HepG2 (cell line): ENCODE data around the gene AP1M1. TPM values are rescaled to one million over a fixed set of nuclear protein-coding genes. Genes with fewer than 3 reads are reported as not detected.

Experiments used
- ATAC-seq: fragments of 200-7000 bp; cut with Tn5 transposase; 3 replicates; pipeline ENCODE4 v1.9.1; 2020; ENCODE audit warnings: mild to moderate bottlenecking, moderate library complexity
- BruUV-seq: library from RNA; stranded (reverse); fragments of 400-500 nt; replicated peaks from 2 replicates; lab custom pipeline; 2021; lab: Mats Ljungman, UMichigan
- CTCF ChIA-PET: fragments of 300-600 bp; formaldehyde crosslinking; extraction: SDS; loops from one replicate; lab custom pipeline; 2021; ENCODE audit warnings: low total read pairs, inconsistent platforms, low intra/inter-chr PET ratio; lab: Yijun Ruan, JAX
- POLR2A ChIA-PET: fragments of 350-600 bp; sonication (Branson Sonifier 250); formaldehyde crosslinking; loops from one replicate; lab custom pipeline; 2020; ENCODE audit warnings: antibody characterized with exemption, inconsistent platforms; lab: Yijun Ruan, JAX
- DNase-seq: peaks from one replicate; pipeline ENCODE4 v3.0.0-alpha.2; 2015; ENCODE audit warnings: low spot score
- FAIRE-seq: peaks from 3 replicates; lab custom pipeline; 2011; peaks lifted over from hg19 to GRCh38; lab: Jason Lieb, UNC
- H2AFZ ChIP-seq: one replicate; pipeline ENCODE4 v1.6.1; 2011; ENCODE audit warnings: low read length, inconsistent platforms
- H3K27ac ChIP-seq: fragments of 300-600 bp; 3 replicates; pipeline ENCODE4 v1.8.0; 2011; ENCODE audit warnings: mixed run types, mild to moderate bottlenecking, mixed read lengths, low read length, inconsistent platforms; ENCODE audit not compliant: insufficient read depth; ENCODE audit errors: extremely low read length
- H3K27me3 ChIP-seq, 2 experiments: fragments of 200-600 bp in 1 of 2; 2 replicates in 1 of 2; 3 replicates in 1 of 2; pipeline versions ENCODE4 v1.6.0 to v1.8.0; 2011; ENCODE audit warnings: low read length in 2 of 2, mild to moderate bottlenecking in 2 of 2, moderate library complexity in 2 of 2, inconsistent platforms in 1 of 2; ENCODE audit not compliant: insufficient read depth in 2 of 2, control insufficient read depth in 1 of 2
- H3K36me3 ChIP-seq, 2 experiments: fragments of 200-600 bp in 1 of 2; replicated peaks in 1 of 2; 2 replicates in 1 of 2; 3 replicates in 1 of 2; pipeline versions ENCODE4 v1.5.1 to v1.8.0; 2011; ENCODE audit warnings: low read length in 2 of 2, inconsistent platforms in 1 of 2; ENCODE audit not compliant: insufficient read depth in 2 of 2, control insufficient read depth in 1 of 2
- H3K4me1 ChIP-seq: 2 replicates; pipeline ENCODE4 v1.5.1; 2012; ENCODE audit warnings: low read length, inconsistent platforms; ENCODE audit not compliant: insufficient read depth
- H3K4me2 ChIP-seq: 2 replicates; pipeline ENCODE4 v1.6.0; 2011; ENCODE audit warnings: low read depth, low read length, inconsistent platforms
- H3K4me3 ChIP-seq, 3 experiments: fragments of 200-600 bp in 1 of 3; sonication (generic), shearing (Covaris generic) in 1 of 3; replicated peaks in 1 of 3; 2 replicates each; pipeline ENCODE4 v1.5.1; 2011 to 2016; ENCODE audit warnings: low read length in 3 of 3, inconsistent platforms in 2 of 3, low read depth in 2 of 3, mild to moderate bottlenecking in 2 of 3, control low read depth in 1 of 3, mixed read lengths in 1 of 3; ENCODE audit not compliant: insufficient read depth in 1 of 3
- H3K79me2 ChIP-seq: one replicate; pipeline ENCODE4 v1.6.1; 2011; ENCODE audit warnings: low read length, inconsistent platforms; ENCODE audit not compliant: insufficient read depth
- H3K9ac ChIP-seq: 2 replicates; pipeline ENCODE4 v1.6.0; 2011; ENCODE audit warnings: mild to moderate bottlenecking, low read depth, low read length, inconsistent platforms; ENCODE audit not compliant: insufficient read depth
- H3K9me3 ChIP-seq: 2 replicates; pipeline ENCODE4 v1.5.1; 2012; ENCODE audit warnings: mild to moderate bottlenecking, low read length
- H4K20me1 ChIP-seq: 2 replicates; pipeline ENCODE4 v1.6.0; 2011; ENCODE audit warnings: inconsistent platforms, mild to moderate bottlenecking, low read length, moderate library complexity; ENCODE audit not compliant: insufficient read depth
- CHD4 ChIP-seq: fragments of 200-600 bp; sonication (generic); IDR thresholded peaks from 2 replicates; pipeline ENCODE4 v1.7.0; 2017; ENCODE audit warnings: mild to moderate bottlenecking, low read length, borderline replicate concordance
- ELK4 ChIP-seq: sonication (generic); formaldehyde crosslinking; IDR thresholded peaks from 2 replicates; pipeline ENCODE4 v1.9.0; 2021; ENCODE audit warnings: missing genetic modification reagents, borderline replicate concordance
- ETV5 ChIP-seq: IDR thresholded peaks from 2 replicates; pipeline ENCODE4 v1.6.1; 2018; ENCODE audit warnings: missing biosample characterization, missing genetic modification reagents, inconsistent platforms, borderline replicate concordance
- HMG20A ChIP-seq: IDR thresholded peaks from 2 replicates; pipeline ENCODE4 v1.6.1; 2016; ENCODE audit warnings: borderline replicate concordance
- NAIF1 ChIP-seq: sonication (generic); formaldehyde crosslinking; IDR thresholded peaks from 2 replicates; pipeline ENCODE4 v1.5.0; 2020; ENCODE audit warnings: mild to moderate bottlenecking, missing genetic modification reagents, borderline replicate concordance
- SMC3 ChIP-seq: IDR thresholded peaks from 2 replicates; pipeline ENCODE4 v1.6.1; 2011; ENCODE audit warnings: low read length, improper control_type of control experiment
- TMF1 ChIP-seq: sonication (generic); formaldehyde crosslinking; IDR thresholded peaks from 2 replicates; pipeline ENCODE4 v1.8.1; 2022; ENCODE audit warnings: low read depth, missing genetic modification reagents
- ZBTB21 ChIP-seq: sonication (generic); formaldehyde crosslinking; IDR thresholded peaks from 2 replicates; pipeline ENCODE4 v1.4.0; 2020; ENCODE audit warnings: missing genetic modification reagents
- ZNF253 ChIP-seq: sonication (generic); formaldehyde crosslinking; IDR thresholded peaks from 2 replicates; pipeline ENCODE4 v1.8.0; 2022; ENCODE audit warnings: mild to moderate bottlenecking, missing genetic modification reagents, borderline replicate concordance
- ZNF484 ChIP-seq: sonication (generic); formaldehyde crosslinking; IDR thresholded peaks from 2 replicates; pipeline ENCODE4 v1.5.1; 2020; ENCODE audit warnings: mild to moderate bottlenecking, low read depth, missing genetic modification reagents, borderline replicate concordance
- ZNF713 ChIP-seq: sonication (generic); formaldehyde crosslinking; IDR thresholded peaks from 2 replicates; pipeline ENCODE4 v1.4.0; 2020; ENCODE audit warnings: mild to moderate bottlenecking, missing genetic modification reagents
- ZNF761 ChIP-seq: sonication (generic); formaldehyde crosslinking; conservative IDR thresholded peaks from 2 replicates; pipeline ENCODE4 v1.4.0; 2020; ENCODE audit warnings: mild to moderate bottlenecking, missing genetic modification reagents
- ZSCAN20 ChIP-seq: sonication (generic); formaldehyde crosslinking; IDR thresholded peaks from 2 replicates; pipeline ENCODE4 v1.4.0; 2020; ENCODE audit warnings: missing genetic modification reagents, mild to moderate bottlenecking, borderline replicate concordance
- WGBS: methylation state at CpG from one replicate; pipeline ENCODE4 v1.1.6; 2017; ENCODE audit warnings: low lambda C conversion rate; 5-methylcytosine and 5-hydroxymethylcytosine counted together
- in situ Hi-C: cut with HindIII; loops from 2 replicates; pipeline ENCODE4 v1.10.0; 2017; ENCODE audit warnings: low pct_unique_long_range_greater_than_20kb; ENCODE audit not compliant: extremely low pct_ligation_motif_present
- intact Hi-C: fragments of 100-400 bp; cut with micrococcal nuclease; formaldehyde crosslinking; loops from one replicate; pipeline ENCODE4 v1.10.0; 2022; ENCODE audit not compliant: unreplicated experiment
- polyA plus RNA-seq, 8 experiments: library from polyadenylated mRNA; depleted of rRNA in 3 of 8; stranded (reverse) in 7 of 8; unstranded in 1 of 8; fragments of >200 nt; fragmentation: Illumina TruSeq in 4 of 8; extraction: Trizol in 4 of 8; gene quantifications; 2 replicates each; pipeline versions ENCODE4 v1.2.1 to v1.2.3, GENCODE V29; 2011 to 2016; ENCODE audit warnings: low read depth in 4 of 8, missing spikeins in 1 of 8, mixed read lengths in 1 of 8; ENCODE audit not compliant: insufficient read depth in 1 of 8
- total RNA-seq, 5 experiments: library from RNA; depleted of rRNA; stranded (reverse); fragments of >200 nt; fragmentation: Illumina TruSeq; extraction: Trizol; gene quantifications; 2 replicates each; pipeline ENCODE4 v1.2.3, GENCODE V29; 2016; ENCODE audit warnings: low read depth in 1 of 5

The AP1M1 gene
- total and polyA plus RNA-seq, 2 of the 13 experiments (the other 11 are each of a cell fraction or from before 2014, with no cell fraction given): 34.4 to 46.1 TPM

- no peak overlapping the region for H3K4me3 ChIP-seq
- no peak for FAIRE-seq
- intact Hi-C loops (no loop called here), in situ Hi-C loops (no loop called here)
- BruUV-seq: no TSS peak
- no peaks in the 10 kb centered on the region for H3K27me3 ChIP-seq
- ChIA-PET POLR2A (no interaction called here), CTCF (no interaction called here)
- H3K79me2 ChIP-seq: peaks cover 21% of the 10 kb centered on the region
- peaks cover 55% of the 10 kb centered on the region for H3K4me1 ChIP-seq
- ATAC-seq: no peak
- H3K9me3 ChIP-seq: no peaks in the 10 kb centered on the region
- TF ChIP-seq SMC3 (no peak), ZNF253 (CRISPR knock-in tag) (no peak), ZNF761 (CRISPR knock-in tag) (no peak), ETV5 (no peak), HMG20A (no peak), ELK4 (CRISPR knock-in tag) (no peak)
- no peak overlapping the region for H3K4me2 ChIP-seq
- 97% methylated on average over 13 of the region's 19 CpGs for WGBS
- no peak overlapping the region for H2AFZ ChIP-seq
- H3K36me3 ChIP-seq: peaks cover 19 to 35% of the 10 kb centered on the region in 2 experiments; a peak in 4 of 5 replicates
- no peak overlapping the region for H3K27ac ChIP-seq
- H4K20me1 ChIP-seq: no peaks in the 10 kb centered on the region
- DNase-seq: no peak
- no peak overlapping the region for H3K9ac ChIP-seq
These were observed 5.7 kb downstream of the AP1M1 start for GRCh38 chr19:16203256-16204004.

- CTCF ChIA-PET: no interaction called here
- H3K4me3 ChIP-seq: no peak overlapping the region
- H3K27ac ChIP-seq: no peak overlapping the region
- H3K4me2 ChIP-seq: no peak overlapping the region
- in situ Hi-C loops: no loop called here
- no peaks in the 10 kb centered on the region for H4K20me1 ChIP-seq
- peaks cover 16% of the 10 kb centered on the region for H3K79me2 ChIP-seq
- POLR2A ChIA-PET: no interaction called here
- H3K27me3 ChIP-seq: no peaks in the 10 kb centered on the region
- H3K4me1 ChIP-seq: peaks cover 50% of the 10 kb centered on the region
- 96% methylated on average over 4 of the region's 5 CpGs for WGBS
- ATAC-seq (no peak), FAIRE-seq (no peak), DNase-seq (no peak)
- peaks cover 22 to 40% of the 10 kb centered on the region in 2 experiments; a peak in 4 of 5 replicates for H3K36me3 ChIP-seq
- no TSS peak for BruUV-seq
- no peak overlapping the region for H2AFZ ChIP-seq
- H3K9me3 ChIP-seq: no peaks in the 10 kb centered on the region
- intact Hi-C loops: no loop called here
- H3K9ac ChIP-seq: no peak overlapping the region
- no peak for TF ChIP-seq NAIF1 (CRISPR knock-in tag)
- TF ChIP-seq CHD4: no peak
- no peak for TF ChIP-seq TMF1 (CRISPR knock-in tag)
- no peak for TF ChIP-seq ZNF484
- no peak for TF ChIP-seq ZNF713 (CRISPR knock-in tag)
- TF ChIP-seq ZSCAN20 (CRISPR knock-in tag): no peak
- no peak for TF ChIP-seq ZBTB21 (CRISPR knock-in tag)
These were observed 6.2 kb downstream of the AP1M1 start for GRCh38 chr19:16204005-16204294.
